KOPT-K1 (cell line): ENCODE measurements around the gene SLC38A6.
A peak's percentile ranks its signal among the peaks of the same experiment; 100 is the strongest.

Experiments
- H3K27ac ChIP-seq: fragments of 200-600 bp; sonication (generic); 2 replicates; pipeline ENCODE4 v1.5.1; 2016; ENCODE audit warnings: antibody characterized with exemption, mild to moderate bottlenecking, low read depth, low read length; ENCODE audit not compliant: poor library complexity, severe bottlenecking
- H3K36me3 ChIP-seq: fragments of 200-600 bp; sonication (generic); 2 replicates; pipeline ENCODE4 v1.5.1; 2017; ENCODE audit warnings: antibody characterized with exemption, mild to moderate bottlenecking, low read length, moderate library complexity; ENCODE audit not compliant: insufficient read depth
- H3K9me3 ChIP-seq: fragments of 200-600 bp; sonication (generic); 2 replicates; pipeline ENCODE4 v1.5.1; 2017; ENCODE audit warnings: antibody characterized with exemption, low read length, mild to moderate bottlenecking; ENCODE audit not compliant: insufficient read depth, poor library complexity, severe bottlenecking

Gene SLC38A6

GRCh38 chr14:60980811-60981632, at the start of gene SLC38A6, which contains the start of gene TRMT5:
Gene SLC38A6 (plus strand): TSS chr14:60981245. CDS start chr14:60981278, 33 bp downstream.
Gene TRMT5 (minus strand): TSS chr14:60981079. CDS start chr14:60980973, 106 bp downstream.
- H3K36me3 ChIP-seq: peaks cover 21% of the 10 kb centered on the region; the same call in 1 of the 2 replicates

GRCh38 chr14:60933920-60934655, 47.0 kb upstream of the SLC38A6 start:
- no peaks in the 10 kb centered on the region for H3K9me3 ChIP-seq
- H3K36me3 ChIP-seq: no peaks in the 10 kb centered on the region
- H3K27ac ChIP-seq: no peak overlapping the region

More at GRCh38 chr14:60980811-60981632, at the start of gene SLC38A6, which contains the start of gene TRMT5:
- H3K27ac ChIP-seq: peak within 1 kb of the TSS; percentile 66
- H3K9me3 ChIP-seq: no peaks in the 10 kb centered on the region

- Histone ChIP-seq H3K9me3 (no peaks in the 10 kb centered on the region), H3K27ac (no peak overlapping the region), H3K36me3 (no peaks in the 10 kb centered on the region)
Observed at GRCh38 chr14:60935319-60935718, 45.7 kb upstream of the SLC38A6 start.

GRCh38 chr14:60943637-60944032, 37.4 kb upstream of the SLC38A6 start:
- no peak overlapping the region for H3K27ac ChIP-seq
- H3K36me3 ChIP-seq: no peaks in the 10 kb centered on the region; the same call in 1 of the 2 replicates

GRCh38 chr14:60944204-60944603, 36.8 kb upstream of the SLC38A6 start:
- H3K27ac ChIP-seq: no peak overlapping the region

More at GRCh38 chr14:60943637-60944032, 37.4 kb upstream of the SLC38A6 start:
- no peaks in the 10 kb centered on the region for H3K9me3 ChIP-seq

GRCh38 chr14:60945984-60946383, 35.1 kb upstream of the SLC38A6 start:
- no peak overlapping the region for H3K27ac ChIP-seq
- no peaks in the 10 kb centered on the region; the same call in 1 of the 2 replicates for H3K36me3 ChIP-seq
- H3K9me3 ChIP-seq: no peaks in the 10 kb centered on the region

More at GRCh38 chr14:60944204-60944603, 36.8 kb upstream of the SLC38A6 start:
- Histone ChIP-seq H3K36me3 (no peaks in the 10 kb centered on the region; the same call in 1 of the 2 replicates), H3K9me3 (no peaks in the 10 kb centered on the region)

- no peak overlapping the region for H3K27ac ChIP-seq
- no peaks in the 10 kb centered on the region; the same call in 1 of the 2 replicates for H3K36me3 ChIP-seq
Observed at GRCh38 chr14:60946773-60947172, 34.3 kb upstream of the SLC38A6 start.

GRCh38 chr14:60951776-60952435, 29.1 kb upstream of the SLC38A6 start:
- Histone ChIP-seq H3K9me3 (peaks cover 8% of the 10 kb centered on the region), H3K36me3 (no peaks in the 10 kb centered on the region), H3K27ac (no peak overlapping the region)

More at GRCh38 chr14:60946773-60947172, 34.3 kb upstream of the SLC38A6 start:
- H3K9me3 ChIP-seq: no peaks in the 10 kb centered on the region

- Histone ChIP-seq H3K27ac (no peak overlapping the region), H3K9me3 (peaks cover 34% of the 10 kb centered on the region), H3K36me3 (peaks cover 4% of the 10 kb centered on the region; the same call in 1 of the 2 replicates)
Observed at GRCh38 chr14:60956202-60956601, 24.8 kb upstream of the SLC38A6 start.

- no peak overlapping the region for H3K27ac ChIP-seq
- peaks cover 4% of the 10 kb centered on the region; the same call in 1 of the 2 replicates for H3K36me3 ChIP-seq
- peaks cover 34% of the 10 kb centered on the region for H3K9me3 ChIP-seq
Observed at GRCh38 chr14:60956632-60957031, 24.4 kb upstream of the SLC38A6 start.

GRCh38 chr14:60958146-60958545, 22.9 kb upstream of the SLC38A6 start:
- Histone ChIP-seq H3K27ac (no peak overlapping the region), H3K9me3 (peaks cover 34% of the 10 kb centered on the region), H3K36me3 (peaks cover 4% of the 10 kb centered on the region; the same call in 1 of the 2 replicates)

GRCh38 chr14:60963761-60964160, 17.3 kb upstream of the SLC38A6 start:
- no peak overlapping the region for H3K27ac ChIP-seq
- H3K36me3 ChIP-seq: 0 out of 2 replicates have a peak, but pooled peaks cover 3% of the 10 kb centered on the region
- H3K9me3 ChIP-seq: peaks cover 8% of the 10 kb centered on the region

GRCh38 chr14:60964904-60965303, 16.1 kb upstream of the SLC38A6 start:
- H3K27ac ChIP-seq: no peak overlapping the region
- no peaks in the 10 kb centered on the region for H3K9me3 ChIP-seq
- no peaks in the 10 kb centered on the region for H3K36me3 ChIP-seq

- Histone ChIP-seq H3K9me3 (no peaks in the 10 kb centered on the region), H3K36me3 (no peaks in the 10 kb centered on the region), H3K27ac (no peak overlapping the region)
Observed at GRCh38 chr14:60965402-60965801, 15.6 kb upstream of the SLC38A6 start.
